Right lobe of liver (tissue), 4 donors: ENCODE data around the gene NAGK.

ENCODE experiments used
- CTCF ChIP-seq, 4 donors: fragments of 200-600 bp in 3 of 4; fragments of 450-650 bp in 1 of 4; IDR thresholded peaks; one replicate each; pipeline versions ENCODE4 v1.5.1 to v1.8.0; 2016 to 2022; ENCODE audit warnings: antibody characterized with exemption in 4 of 4, mild to moderate bottlenecking in 2 of 4
- POLR2A ChIP-seq: fragments of 450-650 bp; IDR thresholded peaks from one replicate; pipeline ENCODE4 v1.6.1; 2017; ENCODE audit warnings: antibody characterized with exemption, mild to moderate bottlenecking
- donor health status: DM: no; HTN: no; CAD: no.
- donor health status: DM: no; HTN: no; CAD: no.
- donor health status: DM: no; HTN: yes; CAD: no.

GRCh38 chr2:71060211-71060610 is 8.2 kb upstream of the NAGK start:
- no peak for TF ChIP-seq CTCF (IDR thresholded peaks at IDR 0.05)
- no peak for TF ChIP-seq POLR2A
